HepG2 (cell line): ENCODE results near the gene LAMB3.

Experiments used
- CCDC6 ChIP-seq: sonication (generic); formaldehyde crosslinking; IDR thresholded peaks from 2 replicates; pipeline ENCODE4 v1.8.1; 2022; ENCODE audit warnings: mild to moderate bottlenecking, missing genetic modification reagents, moderate library complexity
- FOSL1 ChIP-seq: sonication (generic); formaldehyde crosslinking; IDR thresholded peaks from 2 replicates; pipeline ENCODE4 v1.9.0; 2021; ENCODE audit warnings: missing genetic modification reagents, borderline replicate concordance
- NFE2L2 ChIP-seq: fragments of 150-350 bp; IDR thresholded peaks from 2 replicates; pipeline ENCODE4 v1.6.1; 2014; ENCODE audit warnings: low read length
- POLR2AphosphoS5 ChIP-seq: IDR thresholded peaks from 2 replicates; pipeline ENCODE4 v1.6.1; 2012; ENCODE audit warnings: low read depth, low read length
- RXRA ChIP-seq: sonication (generic); formaldehyde crosslinking; IDR thresholded peaks from 2 replicates; pipeline ENCODE4 v1.5.1; 2020; ENCODE audit warnings: missing genetic modification reagents
- U2AF1 ChIP-seq: fragments of 200-400 bp; formaldehyde crosslinking; optimal IDR thresholded peaks from 2 replicates; pipeline ENCODE3; 2017; ENCODE audit warnings: mild to moderate bottlenecking, low read depth, low read length
- YY1 ChIP-seq: IDR thresholded peaks from 2 replicates; pipeline ENCODE4 v1.6.1; 2011; ENCODE audit warnings: low read length, low read depth, moderate library complexity, mild to moderate bottlenecking; ENCODE audit not compliant: insufficient read depth, insufficient replicate concordance
- ZC3H4 ChIP-seq: sonication (generic); formaldehyde crosslinking; IDR thresholded peaks from 2 replicates; pipeline ENCODE4 v1.4.0; 2020; ENCODE audit warnings: missing genetic modification reagents, borderline replicate concordance
- TF ChIP-seq, protein P1 (sequence below): sonication (generic); formaldehyde crosslinking; IDR thresholded peaks from 2 replicates; pipeline ENCODE4 v1.5.0; 2020; ENCODE audit warnings: mild to moderate bottlenecking, missing genetic modification reagents, moderate library complexity
- TF ChIP-seq, protein P2 (sequence below), 2 experiments: sonication (generic) in 1 of 2; formaldehyde crosslinking in 1 of 2; IDR thresholded peaks; 2 replicates each; pipeline versions ENCODE4 v1.4.0 to v1.6.1; 2018 to 2020; ENCODE audit warnings: missing genetic modification reagents in 2 of 2, borderline replicate concordance in 1 of 2, low read depth in 1 of 2, mild to moderate bottlenecking in 1 of 2, missing biosample characterization in 1 of 2

DNA sequence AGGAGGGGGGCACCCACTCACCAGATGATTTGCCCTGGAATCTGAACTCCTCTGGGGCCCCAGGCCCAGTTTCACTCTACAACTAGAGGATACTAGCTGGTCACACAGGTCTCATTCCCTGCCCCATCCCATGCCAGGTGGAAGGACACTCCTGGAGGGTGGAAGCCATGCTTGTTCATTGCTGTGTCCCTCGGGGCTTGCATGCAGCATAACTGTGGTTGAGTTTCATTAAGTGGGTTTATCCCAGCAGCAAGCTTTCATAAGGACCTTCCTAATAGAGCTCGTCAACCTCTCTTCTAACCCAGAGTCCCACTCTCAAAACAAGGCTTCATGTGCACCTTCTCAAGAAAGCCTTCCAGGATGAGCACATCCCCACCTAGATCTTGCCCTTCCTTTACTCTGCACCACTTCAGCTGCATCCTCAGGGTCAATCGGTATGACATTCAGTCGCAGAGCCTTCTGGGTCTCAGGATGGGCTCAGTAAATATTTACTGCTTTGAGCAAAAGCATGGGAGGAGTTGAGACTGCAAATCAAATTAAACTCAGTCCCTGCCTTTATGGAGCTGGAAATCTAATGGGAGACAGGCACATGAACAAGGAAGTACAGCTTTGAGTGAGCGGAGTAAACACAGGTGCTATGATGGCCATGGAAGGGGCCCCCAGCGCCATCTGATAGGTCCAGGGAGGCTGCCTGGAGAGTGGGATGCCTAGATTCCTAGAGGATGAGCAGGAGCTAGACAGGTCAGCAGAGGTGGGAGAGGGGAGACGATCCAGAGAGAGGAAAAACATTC is 32.3 kb downstream of the LAMB3 start:
- TF ChIP-seq ZC3H4 (CRISPR knock-in tag) (no peak), POLR2AphosphoS5 (no peak), RXRA (no peak), FOSL1 (CRISPR knock-in tag) (no peak), YY1 (no peak), CCDC6 (CRISPR knock-in tag) (no peak), U2AF1 (no peak), NFE2L2 (no peak)
- TF ChIP-seq, protein P1, sequence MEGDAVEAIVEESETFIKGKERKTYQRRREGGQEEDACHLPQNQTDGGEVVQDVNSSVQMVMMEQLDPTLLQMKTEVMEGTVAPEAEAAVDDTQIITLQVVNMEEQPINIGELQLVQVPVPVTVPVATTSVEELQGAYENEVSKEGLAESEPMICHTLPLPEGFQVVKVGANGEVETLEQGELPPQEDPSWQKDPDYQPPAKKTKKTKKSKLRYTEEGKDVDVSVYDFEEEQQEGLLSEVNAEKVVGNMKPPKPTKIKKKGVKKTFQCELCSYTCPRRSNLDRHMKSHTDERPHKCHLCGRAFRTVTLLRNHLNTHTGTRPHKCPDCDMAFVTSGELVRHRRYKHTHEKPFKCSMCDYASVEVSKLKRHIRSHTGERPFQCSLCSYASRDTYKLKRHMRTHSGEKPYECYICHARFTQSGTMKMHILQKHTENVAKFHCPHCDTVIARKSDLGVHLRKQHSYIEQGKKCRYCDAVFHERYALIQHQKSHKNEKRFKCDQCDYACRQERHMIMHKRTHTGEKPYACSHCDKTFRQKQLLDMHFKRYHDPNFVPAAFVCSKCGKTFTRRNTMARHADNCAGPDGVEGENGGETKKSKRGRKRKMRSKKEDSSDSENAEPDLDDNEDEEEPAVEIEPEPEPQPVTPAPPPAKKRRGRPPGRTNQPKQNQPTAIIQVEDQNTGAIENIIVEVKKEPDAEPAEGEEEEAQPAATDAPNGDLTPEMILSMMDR (CRISPR knock-in tag), result no peak
- TF ChIP-seq, protein P2, sequence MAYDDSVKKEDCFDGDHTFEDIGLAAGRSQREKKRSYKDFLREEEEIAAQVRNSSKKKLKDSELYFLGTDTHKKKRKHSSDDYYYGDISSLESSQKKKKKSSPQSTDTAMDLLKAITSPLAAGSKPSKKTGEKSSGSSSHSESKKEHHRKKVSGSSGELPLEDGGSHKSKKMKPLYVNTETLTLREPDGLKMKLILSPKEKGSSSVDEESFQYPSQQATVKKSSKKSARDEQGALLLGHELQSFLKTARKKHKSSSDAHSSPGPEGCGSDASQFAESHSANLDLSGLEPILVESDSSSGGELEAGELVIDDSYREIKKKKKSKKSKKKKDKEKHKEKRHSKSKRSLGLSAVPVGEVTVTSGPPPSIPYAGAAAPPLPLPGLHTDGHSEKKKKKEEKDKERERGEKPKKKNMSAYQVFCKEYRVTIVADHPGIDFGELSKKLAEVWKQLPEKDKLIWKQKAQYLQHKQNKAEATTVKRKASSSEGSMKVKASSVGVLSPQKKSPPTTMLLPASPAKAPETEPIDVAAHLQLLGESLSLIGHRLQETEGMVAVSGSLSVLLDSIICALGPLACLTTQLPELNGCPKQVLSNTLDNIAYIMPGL (CRISPR knock-in tag; IDR thresholded peaks at IDR 0.05; ENCODE audit: borderline replicate concordance in 1 of 2, low read depth in 1 of 2), result no peak
